Globus pallidus (tissue), 1 donor: ENCODE data around the gene ANKRD44.

ENCODE experiments used
- DNase-seq: peaks from one replicate; pipeline ENCODE4 v3.0.0-alpha.2; 2015; ENCODE audit warnings: low spot score

ANKRD44 gene

GRCh38 chr2:196985511-196986183, 324.9 kb downstream of the ANKRD44 start:
- no peak for DNase-seq

GRCh38 chr2:196984903-196985302, 325.7 kb downstream of the ANKRD44 start:
- no peak for DNase-seq

- no peak for DNase-seq
These were observed 326.6 kb downstream of the ANKRD44 start for GRCh38 chr2:196983934-196984333.

DNA sequence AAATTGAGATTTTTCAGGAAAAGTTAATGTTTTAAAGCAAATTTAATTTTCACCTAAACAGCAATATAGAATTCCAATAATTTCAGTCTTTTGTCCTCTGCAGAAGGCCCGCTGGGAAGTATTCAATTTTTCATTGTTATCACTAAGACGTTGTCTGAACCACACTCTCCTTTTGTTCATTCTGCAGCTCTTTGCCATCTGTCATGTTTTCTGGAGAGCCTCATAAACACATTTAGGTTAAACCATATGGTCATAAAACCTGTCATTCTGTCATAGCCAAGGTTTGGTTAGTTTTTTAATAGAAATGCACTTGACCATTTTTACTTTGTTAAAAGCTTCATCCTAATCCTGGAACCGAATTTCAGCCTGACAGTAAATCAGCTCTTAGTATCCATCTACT, 330.1 kb downstream of the ANKRD44 start:
- DNase-seq = no peak

DNA sequence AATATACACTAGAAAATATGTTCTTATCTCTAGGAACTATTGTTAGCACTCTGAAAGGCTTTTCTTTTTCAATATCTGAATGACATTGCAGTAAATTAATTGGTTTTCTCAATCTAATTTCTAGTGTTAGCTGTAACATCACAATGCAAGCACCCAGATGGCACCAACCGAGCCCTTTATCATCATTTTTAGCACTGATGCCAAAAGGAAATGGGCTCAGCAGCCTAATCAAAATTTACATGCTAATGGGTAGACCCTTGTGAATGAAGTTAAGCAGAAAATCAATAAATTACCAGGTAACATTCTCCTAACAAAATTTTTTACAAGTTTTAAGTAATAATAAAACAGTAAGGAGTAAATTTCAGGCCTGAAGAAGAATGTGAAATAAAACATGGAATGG, 330.6 kb downstream of the ANKRD44 start:
- DNase-seq = no peak

DNA sequence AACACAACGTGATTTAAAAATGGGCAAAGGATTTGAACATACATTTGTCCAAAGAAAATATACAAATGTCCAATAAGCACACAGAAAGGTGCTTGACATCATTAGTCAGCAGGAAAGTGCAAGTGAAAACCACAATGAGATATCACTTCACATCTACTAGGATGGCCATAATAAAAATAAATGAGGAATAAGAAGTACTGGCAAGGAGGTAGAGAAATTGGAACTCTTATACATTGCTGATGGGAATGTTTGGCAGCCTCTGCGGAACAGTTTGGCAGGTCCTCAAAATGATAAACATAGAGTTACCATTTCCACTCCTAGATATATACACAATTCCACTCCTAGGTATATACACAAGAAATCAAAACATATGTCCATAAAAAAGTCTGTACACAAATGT, 333.1 kb downstream of the ANKRD44 start:
- no peak for DNase-seq

GRCh38 chr2:196974970-196975369, 335.6 kb downstream of the ANKRD44 start:
- DNase-seq = no peak

GRCh38 chr2:196971574-196972279, 338.9 kb downstream of the ANKRD44 start:
- DNase-seq = no peak

GRCh38 chr2:196970099-196970498, 340.5 kb downstream of the ANKRD44 start:
- DNase-seq = no peak

- no peak for DNase-seq
These were observed 342.1 kb downstream of the ANKRD44 start for GRCh38 chr2:196968516-196968915.

- DNase-seq = no peak
These were observed 342.8 kb downstream of the ANKRD44 start for GRCh38 chr2:196967775-196968174.

GRCh38 chr2:196967116-196967515, 343.5 kb downstream of the ANKRD44 start:
- no peak for DNase-seq

DNA sequence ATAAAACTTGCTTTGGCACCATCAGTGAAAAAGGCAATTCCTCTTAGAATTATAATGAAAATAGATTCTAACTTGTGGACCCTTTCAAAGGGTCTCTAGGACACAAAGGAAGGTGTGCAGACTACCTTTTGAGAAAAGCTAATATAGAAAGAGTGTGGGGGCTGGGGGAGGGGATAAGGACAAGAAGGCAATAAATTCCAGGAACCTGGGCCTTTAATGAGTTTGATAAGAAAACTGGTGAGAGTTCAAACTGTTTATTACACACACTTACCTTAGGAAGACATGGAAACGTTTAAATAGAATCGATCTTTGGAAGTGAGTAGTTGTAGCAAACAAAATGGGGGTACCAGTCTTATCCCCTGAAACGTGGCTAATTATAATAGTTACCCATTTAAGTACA, 344.5 kb downstream of the ANKRD44 start:
- no peak for DNase-seq

DNA sequence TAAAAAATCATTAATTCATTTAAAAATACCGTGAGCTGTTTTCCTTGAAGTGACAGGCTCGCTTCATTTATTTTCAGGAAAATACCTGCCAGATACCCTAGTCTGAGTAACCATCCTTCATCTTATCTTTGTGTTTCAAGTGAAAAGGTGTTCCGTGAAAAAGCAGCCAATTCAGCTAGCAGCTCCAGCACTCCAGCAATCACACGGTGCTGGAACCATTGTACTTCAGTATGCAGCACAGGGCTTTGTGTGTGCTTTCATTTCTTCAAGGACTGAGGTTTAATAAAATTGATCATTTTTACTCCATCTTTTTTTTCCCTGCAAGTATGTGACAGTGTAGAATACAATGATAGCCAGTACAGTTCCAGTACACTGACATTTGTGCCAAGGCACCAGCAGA, 344.9 kb downstream of the ANKRD44 start:
- DNase-seq = no peak

- no peak for DNase-seq
These were observed 346.6 kb downstream of the ANKRD44 start for GRCh38 chr2:196963961-196964360.

DNA sequence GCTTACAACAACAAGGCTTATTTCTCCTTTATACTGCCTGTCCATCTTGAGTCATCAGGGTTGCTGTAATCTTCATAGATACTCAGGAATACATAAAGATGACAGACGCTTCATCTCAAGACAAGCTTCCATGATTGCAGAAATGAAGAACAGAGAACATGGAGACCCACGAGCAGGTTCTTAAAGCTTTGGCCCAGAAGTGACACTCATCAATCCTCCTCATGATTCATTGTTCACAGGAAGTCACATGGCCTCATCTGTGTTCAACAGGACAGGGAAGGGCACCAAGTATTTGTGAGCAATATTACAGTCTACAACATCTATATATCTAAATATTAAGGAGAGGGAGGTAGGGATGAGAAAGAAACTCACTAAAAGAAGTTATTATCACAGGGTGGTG, 347.5 kb downstream of the ANKRD44 start:
- DNase-seq = no peak

- no peak for DNase-seq
These were observed 348.3 kb downstream of the ANKRD44 start for GRCh38 chr2:196962325-196962724.

DNA sequence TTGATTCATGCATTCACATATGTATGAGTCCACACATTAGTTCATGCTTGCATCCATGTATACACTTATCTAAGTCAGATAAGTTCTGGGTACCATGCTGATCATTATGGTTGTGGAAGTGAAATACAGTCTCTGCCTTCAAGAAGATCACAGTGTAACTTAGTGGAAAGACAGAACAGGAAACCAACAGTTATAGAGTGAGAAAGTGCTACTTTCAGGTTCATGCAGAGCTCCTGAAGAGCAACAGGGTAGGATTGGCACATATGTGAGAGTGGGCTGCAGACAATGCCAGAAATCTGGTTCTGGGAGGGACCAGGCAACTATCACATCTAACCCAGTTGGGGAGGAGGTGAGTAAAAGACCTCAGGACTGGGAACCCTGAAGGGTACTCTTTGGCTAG, 348.7 kb downstream of the ANKRD44 start:
- no peak for DNase-seq

- no peak for DNase-seq
These were observed 350.7 kb downstream of the ANKRD44 start for GRCh38 chr2:196959734-196960338.

GRCh38 chr2:196959281-196959680, 351.3 kb downstream of the ANKRD44 start:
- no peak for DNase-seq

DNA sequence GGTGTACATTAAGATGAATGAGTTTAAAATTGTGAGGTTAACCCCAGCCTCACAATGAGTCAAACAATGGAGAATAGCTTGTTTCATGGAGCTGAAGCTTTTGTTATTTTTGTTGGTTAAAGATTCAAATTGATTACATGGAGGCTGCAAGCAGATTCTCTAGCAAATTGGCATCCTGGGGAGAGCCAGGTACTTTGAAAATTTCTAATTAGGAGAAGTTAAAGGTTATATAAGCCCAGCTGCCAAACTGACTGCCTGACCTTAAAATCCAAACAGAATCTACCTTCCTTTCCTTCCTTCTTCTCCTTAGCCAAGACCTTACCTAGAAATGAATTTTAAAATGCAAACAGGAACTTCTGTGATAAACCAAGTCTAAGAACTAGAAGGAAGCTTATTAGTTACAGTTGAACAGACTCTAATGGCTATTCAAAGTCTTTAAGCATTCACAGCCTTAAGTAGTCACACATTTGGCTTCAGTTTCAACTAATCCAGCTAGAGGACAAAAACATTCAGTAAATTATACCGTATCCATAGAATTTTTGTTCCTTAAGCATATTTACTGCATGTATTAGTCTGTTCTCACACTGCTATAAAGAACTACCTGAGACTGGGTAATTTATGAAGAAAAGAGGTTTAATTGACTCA, 352.6 kb downstream of the ANKRD44 start:
- DNase-seq = no peak

DNA sequence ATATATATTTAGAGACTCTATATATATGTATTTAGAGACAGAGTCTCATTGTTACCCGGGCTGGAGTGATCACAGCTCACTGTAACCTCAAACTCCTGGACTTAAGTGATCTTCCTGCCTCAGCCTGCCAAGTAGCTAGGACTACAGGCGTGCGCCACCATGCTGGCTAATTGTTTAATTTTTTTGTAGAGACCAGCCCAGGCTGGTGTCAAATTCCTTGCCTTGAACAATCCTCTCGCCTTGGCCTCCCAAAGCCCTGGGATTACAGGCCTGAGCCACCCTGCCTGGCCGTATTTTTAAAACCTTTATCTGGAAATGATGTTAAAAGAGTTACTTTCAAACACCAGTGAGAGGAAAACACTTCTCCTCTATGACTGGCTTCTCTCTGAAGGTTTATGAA, 353.1 kb downstream of the ANKRD44 start:
- DNase-seq = no peak

DNA sequence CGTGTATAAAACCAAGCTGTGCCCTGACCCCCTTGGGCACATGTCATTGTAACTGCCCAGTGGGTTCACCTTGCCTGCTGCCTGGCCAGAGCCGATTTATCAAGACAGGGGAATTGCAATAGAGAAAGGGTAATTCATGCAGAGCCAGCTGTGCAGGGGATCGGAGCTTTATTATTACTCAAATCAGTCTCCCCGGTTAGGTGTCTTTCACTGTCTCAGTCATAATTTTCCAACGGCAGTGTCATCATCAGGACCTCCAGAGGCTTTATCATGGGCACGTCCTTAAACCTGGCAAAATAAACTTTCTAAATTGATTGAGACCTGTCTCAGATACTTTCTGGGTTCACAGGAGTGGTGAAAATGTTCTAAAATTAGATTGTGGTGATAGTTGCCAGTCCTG, 354.5 kb downstream of the ANKRD44 start:
- DNase-seq = no peak
